HepG2 (cell line): ENCODE results near the gene ESYT3. TPM values are rescaled to one million over a fixed set of nuclear protein-coding genes. Genes with fewer than 3 reads are reported as not detected.

Experiments used
- ATAC-seq: fragments of 200-7000 bp; cut with Tn5 transposase; 3 replicates; pipeline ENCODE4 v1.9.1; 2020; ENCODE audit warnings: mild to moderate bottlenecking, moderate library complexity
- Bru-seq: library from RNA; stranded (reverse); fragments of 400-500 nt; gene quantifications from one replicate; lab custom pipeline; 2021; lab: Mats Ljungman, UMichigan
- BruChase-seq, 2 experiments: library from RNA; stranded (reverse); fragments of 400-500 nt; gene quantifications; one replicate each; lab custom pipeline; 2021; lab: Mats Ljungman, UMichigan
- BruUV-seq: library from RNA; stranded (reverse); fragments of 400-500 nt; replicated peaks from 2 replicates; lab custom pipeline; 2021; lab: Mats Ljungman, UMichigan
- CTCF ChIA-PET: fragments of 300-600 bp; formaldehyde crosslinking; extraction: SDS; loops from one replicate; lab custom pipeline; 2021; ENCODE audit warnings: low total read pairs, inconsistent platforms, low intra/inter-chr PET ratio; lab: Yijun Ruan, JAX
- POLR2A ChIA-PET: fragments of 350-600 bp; sonication (Branson Sonifier 250); formaldehyde crosslinking; loops from one replicate; lab custom pipeline; 2020; ENCODE audit warnings: antibody characterized with exemption, inconsistent platforms; lab: Yijun Ruan, JAX
- DNase-seq: peaks from one replicate; pipeline ENCODE4 v3.0.0-alpha.2; 2015; ENCODE audit warnings: low spot score
- FAIRE-seq: peaks from 3 replicates; lab custom pipeline; 2011; peaks lifted over from hg19 to GRCh38; lab: Jason Lieb, UNC
- H2AFZ ChIP-seq: one replicate; pipeline ENCODE4 v1.6.1; 2011; ENCODE audit warnings: low read length, inconsistent platforms
- H3K27ac ChIP-seq: fragments of 300-600 bp; 3 replicates; pipeline ENCODE4 v1.8.0; 2011; ENCODE audit warnings: mixed run types, mild to moderate bottlenecking, mixed read lengths, low read length, inconsistent platforms; ENCODE audit not compliant: insufficient read depth; ENCODE audit errors: extremely low read length
- H3K27me3 ChIP-seq, 2 experiments: fragments of 200-600 bp in 1 of 2; 2 replicates in 1 of 2; 3 replicates in 1 of 2; pipeline versions ENCODE4 v1.6.0 to v1.8.0; 2011; ENCODE audit warnings: low read length in 2 of 2, mild to moderate bottlenecking in 2 of 2, moderate library complexity in 2 of 2, inconsistent platforms in 1 of 2; ENCODE audit not compliant: insufficient read depth in 2 of 2, control insufficient read depth in 1 of 2
- H3K36me3 ChIP-seq, 2 experiments: fragments of 200-600 bp in 1 of 2; replicated peaks in 1 of 2; 2 replicates in 1 of 2; 3 replicates in 1 of 2; pipeline versions ENCODE4 v1.5.1 to v1.8.0; 2011; ENCODE audit warnings: low read length in 2 of 2, inconsistent platforms in 1 of 2; ENCODE audit not compliant: insufficient read depth in 2 of 2, control insufficient read depth in 1 of 2
- H3K4me1 ChIP-seq: 2 replicates; pipeline ENCODE4 v1.5.1; 2012; ENCODE audit warnings: low read length, inconsistent platforms; ENCODE audit not compliant: insufficient read depth
- H3K4me2 ChIP-seq: 2 replicates; pipeline ENCODE4 v1.6.0; 2011; ENCODE audit warnings: low read depth, low read length, inconsistent platforms
- H3K4me3 ChIP-seq, 3 experiments: fragments of 200-600 bp in 1 of 3; sonication (generic), shearing (Covaris generic) in 1 of 3; replicated peaks in 1 of 3; 2 replicates each; pipeline ENCODE4 v1.5.1; 2011 to 2016; ENCODE audit warnings: low read length in 3 of 3, inconsistent platforms in 2 of 3, low read depth in 2 of 3, mild to moderate bottlenecking in 2 of 3, control low read depth in 1 of 3, mixed read lengths in 1 of 3; ENCODE audit not compliant: insufficient read depth in 1 of 3
- H3K79me2 ChIP-seq: one replicate; pipeline ENCODE4 v1.6.1; 2011; ENCODE audit warnings: low read length, inconsistent platforms; ENCODE audit not compliant: insufficient read depth
- H3K9ac ChIP-seq: 2 replicates; pipeline ENCODE4 v1.6.0; 2011; ENCODE audit warnings: mild to moderate bottlenecking, low read depth, low read length, inconsistent platforms; ENCODE audit not compliant: insufficient read depth
- H3K9me3 ChIP-seq: 2 replicates; pipeline ENCODE4 v1.5.1; 2012; ENCODE audit warnings: mild to moderate bottlenecking, low read length
- H4K20me1 ChIP-seq: 2 replicates; pipeline ENCODE4 v1.6.0; 2011; ENCODE audit warnings: inconsistent platforms, mild to moderate bottlenecking, low read length, moderate library complexity; ENCODE audit not compliant: insufficient read depth
- CENPT ChIP-seq: sonication (generic); formaldehyde crosslinking; IDR thresholded peaks from 2 replicates; pipeline ENCODE4 v1.8.0; 2022; ENCODE audit warnings: low read depth, mild to moderate bottlenecking, moderate library complexity, missing genetic modification reagents
- KDM5B ChIP-seq: sonication (generic); formaldehyde crosslinking; IDR thresholded peaks from 2 replicates; pipeline ENCODE4 v1.4.0; 2020; ENCODE audit warnings: missing genetic modification reagents, mild to moderate bottlenecking, borderline replicate concordance
- KLF15 ChIP-seq: sonication (generic); formaldehyde crosslinking; IDR thresholded peaks from 2 replicates; pipeline ENCODE4 v1.8.1; 2023; ENCODE audit warnings: borderline replicate concordance, mild to moderate bottlenecking, inconsistent platforms, missing genetic modification reagents, mixed read lengths
- NFE2 ChIP-seq: sonication (generic); formaldehyde crosslinking; IDR thresholded peaks from 2 replicates; pipeline ENCODE4 v1.4.0; 2020; ENCODE audit warnings: missing genetic modification reagents
- TP53 ChIP-seq: sonication (generic); formaldehyde crosslinking; conservative IDR thresholded peaks from 2 replicates; pipeline ENCODE4 v1.4.0; 2020; ENCODE audit warnings: missing genetic modification reagents
- ZKSCAN1 ChIP-seq: fragments of 150-350 bp; IDR thresholded peaks from 2 replicates; pipeline ENCODE4 v1.6.1; 2014; ENCODE audit warnings: low read length
- ZKSCAN8 ChIP-seq: IDR thresholded peaks from 2 replicates; pipeline ENCODE4 v1.6.1; 2016; ENCODE audit warnings: borderline replicate concordance, missing genetic modification reagents, missing compliant biosample characterization
- ZNF44 ChIP-seq: sonication (generic); formaldehyde crosslinking; IDR thresholded peaks from 2 replicates; pipeline ENCODE4 v1.5.1; 2020; ENCODE audit warnings: mild to moderate bottlenecking, missing genetic modification reagents
- ZNF441 ChIP-seq: sonication (generic); formaldehyde crosslinking; IDR thresholded peaks from 2 replicates; pipeline ENCODE4 v1.7.0; 2021; ENCODE audit warnings: missing genetic modification reagents, borderline replicate concordance
- WGBS: methylation state at CpG from one replicate; pipeline ENCODE4 v1.1.6; 2017; ENCODE audit warnings: low lambda C conversion rate; 5-methylcytosine and 5-hydroxymethylcytosine counted together
- in situ Hi-C: cut with HindIII; loops from 2 replicates; pipeline ENCODE4 v1.10.0; 2017; ENCODE audit warnings: low pct_unique_long_range_greater_than_20kb; ENCODE audit not compliant: extremely low pct_ligation_motif_present
- intact Hi-C: fragments of 100-400 bp; cut with micrococcal nuclease; formaldehyde crosslinking; loops from one replicate; pipeline ENCODE4 v1.10.0; 2022; ENCODE audit not compliant: unreplicated experiment
- long read RNA-seq, 2 experiments: library from RNA in 1 of 2; library from polyadenylated mRNA in 1 of 2; stranded (forward) in 1 of 2; unstranded in 1 of 2; transcript quantifications; one replicate each; pipeline ENCODE4 v2.0.0, GENCODE V29; 2019 to 2022
- polyA minus RNA-seq, 3 experiments: library from RNA; depleted of rRNA, polyadenylated mRNA; stranded (reverse); fragments of >200 nt; gene quantifications; 2 replicates each; pipeline ENCODE4 v1.2.3, GENCODE V29; 2011; ENCODE audit warnings: low replicate concordance in 1 of 3
- polyA plus RNA-seq, 8 experiments: library from polyadenylated mRNA; depleted of rRNA in 3 of 8; stranded (reverse) in 7 of 8; unstranded in 1 of 8; fragments of >200 nt; fragmentation: Illumina TruSeq in 4 of 8; extraction: Trizol in 4 of 8; gene quantifications; 2 replicates each; pipeline versions ENCODE4 v1.2.1 to v1.2.3, GENCODE V29; 2011 to 2016; ENCODE audit warnings: low read depth in 4 of 8, missing spikeins in 1 of 8, mixed read lengths in 1 of 8; ENCODE audit not compliant: insufficient read depth in 1 of 8
- total RNA-seq, 5 experiments: library from RNA; depleted of rRNA; stranded (reverse); fragments of >200 nt; fragmentation: Illumina TruSeq; extraction: Trizol; gene quantifications; 2 replicates each; pipeline ENCODE4 v1.2.3, GENCODE V29; 2016; ENCODE audit warnings: low read depth in 1 of 5
- TF ChIP-seq, protein P1 (sequence below): sonication (generic); formaldehyde crosslinking; IDR thresholded peaks from 2 replicates; pipeline ENCODE4 v1.5.1; 2020; ENCODE audit warnings: missing genetic modification reagents, mild to moderate bottlenecking, borderline replicate concordance
- TF ChIP-seq, protein P2 (sequence below): sonication (generic); formaldehyde crosslinking; IDR thresholded peaks from 2 replicates; pipeline ENCODE4 v1.4.0; 2020; ENCODE audit warnings: low read depth, mild to moderate bottlenecking, missing genetic modification reagents

Gene ESYT3, protein sequence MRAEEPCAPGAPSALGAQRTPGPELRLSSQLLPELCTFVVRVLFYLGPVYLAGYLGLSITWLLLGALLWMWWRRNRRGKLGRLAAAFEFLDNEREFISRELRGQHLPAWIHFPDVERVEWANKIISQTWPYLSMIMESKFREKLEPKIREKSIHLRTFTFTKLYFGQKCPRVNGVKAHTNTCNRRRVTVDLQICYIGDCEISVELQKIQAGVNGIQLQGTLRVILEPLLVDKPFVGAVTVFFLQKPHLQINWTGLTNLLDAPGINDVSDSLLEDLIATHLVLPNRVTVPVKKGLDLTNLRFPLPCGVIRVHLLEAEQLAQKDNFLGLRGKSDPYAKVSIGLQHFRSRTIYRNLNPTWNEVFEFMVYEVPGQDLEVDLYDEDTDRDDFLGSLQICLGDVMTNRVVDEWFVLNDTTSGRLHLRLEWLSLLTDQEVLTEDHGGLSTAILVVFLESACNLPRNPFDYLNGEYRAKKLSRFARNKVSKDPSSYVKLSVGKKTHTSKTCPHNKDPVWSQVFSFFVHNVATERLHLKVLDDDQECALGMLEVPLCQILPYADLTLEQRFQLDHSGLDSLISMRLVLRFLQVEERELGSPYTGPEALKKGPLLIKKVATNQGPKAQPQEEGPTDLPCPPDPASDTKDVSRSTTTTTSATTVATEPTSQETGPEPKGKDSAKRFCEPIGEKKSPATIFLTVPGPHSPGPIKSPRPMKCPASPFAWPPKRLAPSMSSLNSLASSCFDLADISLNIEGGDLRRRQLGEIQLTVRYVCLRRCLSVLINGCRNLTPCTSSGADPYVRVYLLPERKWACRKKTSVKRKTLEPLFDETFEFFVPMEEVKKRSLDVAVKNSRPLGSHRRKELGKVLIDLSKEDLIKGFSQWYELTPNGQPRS
- 0.79 and 4.1 TPM in 2 replicates for total RNA-seq (2016; rRNA removed; fragmentation: Illumina TruSeq; extraction: Trizol)
- total RNA-seq (2016; cell fraction: cytosol; rRNA removed; fragmentation: Illumina TruSeq; extraction: Trizol; ENCODE audit: low read depth), result 0.88 and 0.91 TPM in 2 replicates
- total RNA-seq (2016; cell fraction: insoluble cytoplasmic fraction; rRNA removed; fragmentation: Illumina TruSeq; extraction: Trizol), result 0.65 and 3.4 TPM in 2 replicates
- 0.71 and 0.86 TPM in 2 replicates for total RNA-seq (2016; cell fraction: membrane; rRNA removed; fragmentation: Illumina TruSeq; extraction: Trizol)
- total RNA-seq (2016; cell fraction: nucleus; rRNA removed; fragmentation: Illumina TruSeq; extraction: Trizol), result 9.2 TPM in 2 replicates
- polyA plus RNA-seq (2011; rRNA removed), result 1.5 and 1.6 TPM in 2 replicates
- 0.51 and 0.70 TPM in 2 replicates for polyA plus RNA-seq (2011; cell fraction: cytosol; rRNA removed)
- polyA plus RNA-seq (2011; cell fraction: nucleus; rRNA removed), result 8.2 and 9.2 TPM in 2 replicates
- 0.83 and 1.4 TPM in 2 replicates for polyA plus RNA-seq (2012)
- 0.17 and 0.22 TPM in 2 replicates for polyA plus RNA-seq (2016; cell fraction: cytosol; fragmentation: Illumina TruSeq; extraction: Trizol; ENCODE audit: low read depth)
- 0.66 and 1.0 TPM in 2 replicates for polyA plus RNA-seq (2016; cell fraction: insoluble cytoplasmic fraction; fragmentation: Illumina TruSeq; extraction: Trizol; ENCODE audit: low read depth)
- polyA plus RNA-seq (2016; cell fraction: membrane; fragmentation: Illumina TruSeq; extraction: Trizol; ENCODE audit: low read depth), result 0.15 and 0.33 TPM in 2 replicates
- 12.9 and 13.1 TPM in 2 replicates for polyA plus RNA-seq (2016; cell fraction: nucleus; fragmentation: Illumina TruSeq; extraction: Trizol; ENCODE audit: insufficient read depth, low read depth)
- 2.1 TPM in 2 replicates for polyA minus RNA-seq (2011; rRNA and poly(A)+ RNA removed; ENCODE audit: low replicate concordance)
- 0.35 and 1.2 TPM in 2 replicates for polyA minus RNA-seq (2011; cell fraction: cytosol; rRNA and poly(A)+ RNA removed)
- 9.0 and 11.3 TPM in 2 replicates for polyA minus RNA-seq (2011; cell fraction: nucleus; rRNA and poly(A)+ RNA removed)
- Bru-seq, nascent RNA, result percentile 40 among the genes with signal in this experiment
- BruChase-seq, experiment 1, labeled RNA remaining after a 6-hour chase, result percentile 43 among the genes with signal in this experiment
- percentile 42 among the genes with signal in this experiment for BruChase-seq, experiment 2, labeled RNA remaining after a 2-hour chase
- long read RNA-seq, experiment 1, result 0 reads
- long read RNA-seq, experiment 2, full-length matches to known transcripts, result 1 of 3 reads
- long read RNA-seq, experiment 2, partial matches to known transcripts, result 0 of 3 reads
- long read RNA-seq, experiment 2, other reads (novel, unspliced or antisense), result 2 of 3 reads

DNA sequence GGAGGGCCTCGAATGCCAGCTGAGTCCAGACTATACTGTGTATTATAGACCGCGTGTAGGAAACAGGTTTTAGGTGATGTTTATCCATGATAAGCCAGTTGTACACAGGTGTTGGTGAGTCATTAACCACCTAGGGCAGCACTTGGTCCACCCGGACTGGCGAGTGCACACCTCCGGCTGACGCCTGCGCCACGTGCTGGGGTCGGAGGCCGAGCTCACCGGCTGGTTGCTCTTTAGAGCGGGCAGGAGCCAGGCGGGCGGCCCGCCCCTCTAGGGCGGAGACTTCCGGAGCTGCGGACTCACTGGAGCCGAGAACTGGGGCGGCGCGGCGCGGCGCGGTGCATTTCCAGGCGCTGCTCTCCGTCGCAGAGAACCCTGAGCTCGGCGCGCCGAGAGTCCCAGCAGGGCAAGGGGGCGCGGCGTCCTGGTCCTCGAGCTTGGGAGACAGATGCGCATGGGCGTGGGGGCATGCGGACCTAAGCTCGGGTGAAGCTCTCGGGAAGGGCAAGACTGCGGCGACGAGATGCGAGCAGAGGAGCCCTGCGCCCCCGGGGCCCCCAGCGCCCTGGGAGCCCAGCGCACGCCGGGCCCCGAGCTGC is at the start of gene ESYT3:
TSS of gene ESYT3 (plus strand) at position 341 of the 599 bp plus-strand sequence. CDS start at position 524, 183 bp downstream.
- intact Hi-C loops (loop anchor here (2.0 kb wide), 1 partner anchor 36 kb away; no protein-coding TSS in a partner anchor), in situ Hi-C loops (no loop called here)
- Histone ChIP-seq H3K27me3 (peaks cover 0 to 4% of the 10 kb centered on the region in 2 experiments; a peak in 3 of 5 replicates), H3K9ac (0 out of 2 replicates have a peak within 1 kb of the TSS, but pooled peaks have one; percentile 5), H3K4me2 (peak within 1 kb of the TSS; percentile 79), H2AFZ (no peak within 1 kb of the TSS), H3K9me3 (no peaks in the 10 kb centered on the region), H3K36me3 (no peaks in the 10 kb centered on the region), H4K20me1 (no peaks in the 10 kb centered on the region), H3K79me2 (no peaks in the 10 kb centered on the region), H3K27ac (no peak within 1 kb of the TSS), H3K4me1 (peaks cover 19% of the 10 kb centered on the region), H3K4me3 (peak within 1 kb of the TSS; percentile 38 to 68 (median 47))
- no TSS peak for BruUV-seq
- WGBS, result 0% methylated on average over 3 of the region's 54 CpGs
- ATAC-seq, result peak; percentile 97
- peak; percentile 73 for FAIRE-seq
- POLR2A ChIA-PET, result interaction anchor here (0.8 to 1.6 kb wide), 7 partner anchors 16 to 481 kb away, joined by 3 to 6 read pairs (median 3); partner anchors contain the start of genes ARMC8 and CEP70
- CTCF ChIA-PET, result no interaction called here
- peak; percentile 73 for DNase-seq
- peak; percentile 83 for TF ChIP-seq ZNF44 (CRISPR knock-in tag)
- TF ChIP-seq TP53, result peak; percentile 77; the same call in 1 of the 2 replicates
- TF ChIP-seq NFE2, result 0 out of 2 replicates have a peak, but pooled peaks have one; percentile 6
- TF ChIP-seq ZNF441 (CRISPR knock-in tag), result peak; percentile 89; the same call in 1 of the 2 replicates
- TF ChIP-seq, protein P1, sequence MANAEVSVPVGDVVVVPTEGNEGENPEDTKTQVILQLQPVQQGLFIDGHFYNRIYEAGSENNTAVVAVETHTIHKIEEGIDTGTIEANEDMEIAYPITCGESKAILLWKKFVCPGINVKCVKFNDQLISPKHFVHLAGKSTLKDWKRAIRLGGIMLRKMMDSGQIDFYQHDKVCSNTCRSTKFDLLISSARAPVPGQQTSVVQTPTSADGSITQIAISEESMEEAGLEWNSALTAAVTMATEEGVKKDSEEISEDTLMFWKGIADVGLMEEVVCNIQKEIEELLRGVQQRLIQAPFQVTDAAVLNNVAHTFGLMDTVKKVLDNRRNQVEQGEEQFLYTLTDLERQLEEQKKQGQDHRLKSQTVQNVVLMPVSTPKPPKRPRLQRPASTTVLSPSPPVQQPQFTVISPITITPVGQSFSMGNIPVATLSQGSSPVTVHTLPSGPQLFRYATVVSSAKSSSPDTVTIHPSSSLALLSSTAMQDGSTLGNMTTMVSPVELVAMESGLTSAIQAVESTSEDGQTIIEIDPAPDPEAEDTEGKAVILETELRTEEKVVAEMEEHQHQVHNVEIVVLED (CRISPR knock-in tag), result peak; percentile 62
- TF ChIP-seq ZKSCAN1, result no peak
- peak; percentile 96 for TF ChIP-seq KLF15 (CRISPR knock-in tag)
- peak; percentile 73; the same call in 1 of the 2 replicates for TF ChIP-seq ZKSCAN8 (CRISPR knock-in tag)
- TF ChIP-seq KDM5B (CRISPR knock-in tag), result peak; percentile 99
- TF ChIP-seq, protein P2, sequence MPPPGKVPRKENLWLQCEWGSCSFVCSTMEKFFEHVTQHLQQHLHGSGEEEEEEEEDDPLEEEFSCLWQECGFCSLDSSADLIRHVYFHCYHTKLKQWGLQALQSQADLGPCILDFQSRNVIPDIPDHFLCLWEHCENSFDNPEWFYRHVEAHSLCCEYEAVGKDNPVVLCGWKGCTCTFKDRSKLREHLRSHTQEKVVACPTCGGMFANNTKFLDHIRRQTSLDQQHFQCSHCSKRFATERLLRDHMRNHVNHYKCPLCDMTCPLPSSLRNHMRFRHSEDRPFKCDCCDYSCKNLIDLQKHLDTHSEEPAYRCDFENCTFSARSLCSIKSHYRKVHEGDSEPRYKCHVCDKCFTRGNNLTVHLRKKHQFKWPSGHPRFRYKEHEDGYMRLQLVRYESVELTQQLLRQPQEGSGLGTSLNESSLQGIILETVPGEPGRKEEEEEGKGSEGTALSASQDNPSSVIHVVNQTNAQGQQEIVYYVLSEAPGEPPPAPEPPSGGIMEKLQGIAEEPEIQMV (CRISPR knock-in tag), result peak; percentile 91
- TF ChIP-seq CENPT (CRISPR knock-in tag), result peak; percentile 75
